Tibial nerve (tissue), 3 donors: ENCODE measurements around the gene RNF146.

Source experiments
- CTCF ChIP-seq, 5 experiments: fragments of 200-600 bp in 3 of 5; fragments of 450-650 bp in 2 of 5; sonication (generic) in 3 of 5; IDR thresholded peaks; one replicate each; pipeline ENCODE4 v1.5.1; 2016 to 2019; ENCODE audit warnings: antibody characterized with exemption in 5 of 5, mild to moderate bottlenecking in 3 of 5, moderate library complexity in 2 of 5
- POLR2A ChIP-seq, 2 donors: fragments of 450-650 bp; IDR thresholded peaks; one replicate each; pipeline ENCODE4 v1.6.1; 2017; ENCODE audit warnings: antibody characterized with exemption in 2 of 2, mild to moderate bottlenecking in 2 of 2, moderate library complexity in 2 of 2

- TF ChIP-seq CTCF (IDR thresholded peaks at IDR 0.05), result no peak
- TF ChIP-seq POLR2A (IDR thresholded peaks at IDR 0.05), result no peak
These were observed 33.7 kb downstream of the RNF146 start for GRCh38 chr6:127300411-127300810.
